Activated naive CD8-positive, alpha-beta T cell treated with anti-CD3 and anti-CD28 coated beads, Interleukin-2, amount 10 ng/mL, durations not matched to agents 7 days and 5 days (primary cell): ENCODE data around the gene ADGRE1. TPM values are rescaled to one million over a fixed set of nuclear protein-coding genes. Genes with fewer than 3 reads are reported as not detected.
"Not testable (repeated sequence)": the region's sequence is repeated elsewhere in the genome, so short reads cannot be mapped to it uniquely, and the experiment has no call there.

Source experiments
- ATAC-seq: fragments of 150-1000 bp; cut with Tn5 transposase; one replicate; pipeline ENCODE4 v1.10.0; 2021; ENCODE audit warnings: low read depth, moderate library complexity
- POLR2A ChIA-PET: fragments of 350-600 bp; sonication (Branson Sonifier 250); formaldehyde crosslinking; loops from one replicate; lab custom pipeline; 2021; ENCODE audit warnings: antibody characterized with exemption; lab: Charles Lee
- DNase-seq: peaks from one replicate; pipeline ENCODE4 v3.0.0; 2021
- H3K27ac Mint-ChIP-seq: one replicate; pipeline ENCODE4 v1.8.0; 2022; ENCODE audit warnings: mild to moderate bottlenecking, mixed read lengths
- H3K27me3 Mint-ChIP-seq: one replicate; pipeline ENCODE4 v1.8.0; 2022; ENCODE audit warnings: mild to moderate bottlenecking, moderate library complexity, mixed read lengths
- H3K36me3 Mint-ChIP-seq: one replicate; pipeline ENCODE4 v1.8.0; 2021; ENCODE audit warnings: mild to moderate bottlenecking, mixed read lengths
- H3K4me1 Mint-ChIP-seq: one replicate; pipeline ENCODE4 v1.8.0; 2021; ENCODE audit warnings: mixed read lengths
- H3K4me3 Mint-ChIP-seq: one replicate; pipeline ENCODE4 v1.8.0; 2022; ENCODE audit warnings: mild to moderate bottlenecking, moderate library complexity, mixed read lengths
- H3K9me3 Mint-ChIP-seq: one replicate; pipeline ENCODE4 v1.8.0; 2021; ENCODE audit warnings: mixed read lengths
- total RNA-seq, 2 experiments: library from RNA; stranded (reverse); gene quantifications; one replicate each; pipeline ENCODE4 v1.2.3, GENCODE V29; 2021

Gene ADGRE1
- total RNA-seq, 2 experiments from 2014 or later: 0.83 to 1.0 TPM

DNA sequence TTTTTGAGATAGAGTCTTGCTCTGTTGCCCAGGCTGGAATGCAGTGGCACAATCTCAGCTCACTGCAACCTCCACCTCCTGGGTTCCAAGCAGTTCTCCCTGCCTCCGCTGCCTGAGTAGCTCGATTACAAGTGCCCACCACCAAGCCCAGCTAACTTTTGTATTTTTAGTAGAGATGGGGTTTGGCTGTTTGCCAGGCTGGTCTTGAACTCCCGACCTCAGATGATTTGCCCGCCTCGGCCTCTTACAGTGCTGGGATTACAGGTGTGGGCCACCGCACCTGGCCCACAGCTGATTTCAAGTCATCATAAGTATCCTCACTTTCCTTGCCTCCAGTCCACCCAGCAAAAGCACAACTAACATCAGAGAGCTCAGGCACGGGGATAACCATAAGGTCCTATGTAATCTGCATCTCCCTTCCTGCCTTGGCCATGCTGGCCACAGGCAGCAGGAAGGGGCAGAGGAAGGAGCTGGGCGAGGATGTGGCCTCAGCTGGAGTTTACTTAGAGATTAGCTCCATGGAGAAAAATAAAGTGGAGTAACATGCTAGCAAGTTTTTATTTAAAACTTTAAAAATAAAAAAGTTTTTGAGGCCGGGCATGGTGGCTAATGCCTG lies 22.9 kb upstream of the ADGRE1 start:
- peaks cover 20% of the 10 kb centered on the region for H3K4me1 Mint-ChIP-seq
- H3K27ac Mint-ChIP-seq: peak overlapping the region; percentile 16

DNA sequence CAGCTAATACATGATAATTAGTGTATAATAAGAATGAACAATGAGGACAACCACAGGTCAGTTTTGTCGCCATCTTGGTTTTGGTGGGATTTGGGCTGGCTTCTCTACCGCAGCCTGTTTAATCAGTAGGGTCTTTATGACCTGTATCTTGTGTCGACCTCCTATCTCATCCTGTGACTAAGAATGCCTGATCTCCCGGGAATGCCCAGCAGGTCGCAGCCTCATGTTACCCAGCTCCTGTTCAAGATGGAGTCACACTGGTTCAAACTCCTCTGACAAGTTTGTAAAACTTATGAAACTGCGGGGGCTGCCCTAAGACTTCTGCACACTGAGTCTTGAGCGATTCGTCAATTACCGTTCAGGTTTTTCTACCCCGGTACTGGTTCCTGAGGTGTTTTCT lies 21.5 kb upstream of the ADGRE1 start:
- Mint-ChIP-seq H3K27me3 (no peaks in the 10 kb centered on the region), H3K4me3 (no peak overlapping the region), H3K27ac (no peak overlapping the region), H3K4me1 (peaks cover 20% of the 10 kb centered on the region), H3K9me3 (no peaks in the 10 kb centered on the region), H3K36me3 (no peaks in the 10 kb centered on the region)
- DNase-seq (no peak), ATAC-seq (no peak)
- POLR2A ChIA-PET: no interaction called here

More for the DNA sequence above, 22.9 kb upstream of the ADGRE1 start:
- ATAC-seq (no peak), DNase-seq (no peak)
- Mint-ChIP-seq H3K4me3 (no peak overlapping the region), H3K27me3 (no peaks in the 10 kb centered on the region), H3K9me3 (no peaks in the 10 kb centered on the region), H3K36me3 (no peaks in the 10 kb centered on the region)
- POLR2A ChIA-PET: interaction anchor here (1.4 to 1.6 kb wide), 2 partner anchors 127 to 348 kb away, joined by 14 to 23 read pairs; partner anchors contain the start of genes GPR108 and TRIP10

DNA sequence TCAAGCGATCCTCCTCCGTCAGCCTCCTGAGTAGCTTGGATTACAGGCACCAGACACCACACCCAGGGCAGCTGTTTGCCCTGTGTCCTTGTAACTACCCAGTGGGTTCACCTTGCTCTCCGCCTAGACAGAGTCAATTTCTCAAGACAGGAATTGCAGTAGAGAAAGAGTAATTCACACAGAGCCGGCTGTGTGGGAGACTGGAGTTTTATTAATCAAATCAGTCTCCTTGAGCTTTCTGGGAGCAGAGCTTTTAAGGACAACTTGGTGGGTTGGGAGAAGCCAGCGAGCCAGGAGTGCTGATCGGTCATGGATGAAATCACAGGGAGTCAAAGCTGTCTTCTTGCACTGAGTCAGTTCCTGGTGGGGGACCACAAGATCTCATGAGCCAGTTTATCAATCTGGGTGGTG lies 20.6 kb upstream of the ADGRE1 start:
- no peaks in the 10 kb centered on the region for H3K9me3 Mint-ChIP-seq
- POLR2A ChIA-PET: interaction anchor here (1.2 kb wide), 1 partner anchor 130 kb away, joined by 3 read pairs; no protein-coding TSS in a partner anchor
- no peak for DNase-seq
- no peaks in the 10 kb centered on the region for H3K27me3 Mint-ChIP-seq
- ATAC-seq: no peak
- no peak overlapping the region for H3K27ac Mint-ChIP-seq
- H3K4me3 Mint-ChIP-seq: no peak overlapping the region
- H3K4me1 Mint-ChIP-seq: peaks cover 18% of the 10 kb centered on the region
- no peaks in the 10 kb centered on the region for H3K36me3 Mint-ChIP-seq

DNA sequence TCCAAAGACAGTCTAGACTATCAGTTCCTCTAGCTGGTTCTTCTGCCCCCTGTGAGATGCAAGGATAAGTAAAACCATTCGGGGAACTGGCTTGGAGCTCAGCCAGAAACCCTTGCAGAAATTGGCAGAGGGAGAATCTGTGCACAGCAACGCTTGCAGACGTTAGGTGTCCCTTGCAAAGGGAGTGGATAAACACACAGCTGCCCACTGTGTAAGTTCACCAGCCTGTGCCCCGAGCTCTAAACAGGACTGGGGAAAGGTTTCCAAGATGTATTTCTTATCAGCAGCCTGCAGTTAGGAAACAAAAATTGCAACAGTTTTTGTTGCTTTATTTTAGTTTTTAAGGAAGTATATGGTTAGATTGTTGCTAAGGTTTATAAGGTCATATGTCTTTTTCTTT lies 19.0 kb upstream of the ADGRE1 start:
- Mint-ChIP-seq H3K4me3 (no peak overlapping the region), H3K9me3 (no peaks in the 10 kb centered on the region), H3K36me3 (no peaks in the 10 kb centered on the region), H3K27me3 (no peaks in the 10 kb centered on the region), H3K27ac (no peak overlapping the region), H3K4me1 (peaks cover 9% of the 10 kb centered on the region)
- DNase-seq (no peak), ATAC-seq (no peak)
- POLR2A ChIA-PET: no interaction called here

DNA sequence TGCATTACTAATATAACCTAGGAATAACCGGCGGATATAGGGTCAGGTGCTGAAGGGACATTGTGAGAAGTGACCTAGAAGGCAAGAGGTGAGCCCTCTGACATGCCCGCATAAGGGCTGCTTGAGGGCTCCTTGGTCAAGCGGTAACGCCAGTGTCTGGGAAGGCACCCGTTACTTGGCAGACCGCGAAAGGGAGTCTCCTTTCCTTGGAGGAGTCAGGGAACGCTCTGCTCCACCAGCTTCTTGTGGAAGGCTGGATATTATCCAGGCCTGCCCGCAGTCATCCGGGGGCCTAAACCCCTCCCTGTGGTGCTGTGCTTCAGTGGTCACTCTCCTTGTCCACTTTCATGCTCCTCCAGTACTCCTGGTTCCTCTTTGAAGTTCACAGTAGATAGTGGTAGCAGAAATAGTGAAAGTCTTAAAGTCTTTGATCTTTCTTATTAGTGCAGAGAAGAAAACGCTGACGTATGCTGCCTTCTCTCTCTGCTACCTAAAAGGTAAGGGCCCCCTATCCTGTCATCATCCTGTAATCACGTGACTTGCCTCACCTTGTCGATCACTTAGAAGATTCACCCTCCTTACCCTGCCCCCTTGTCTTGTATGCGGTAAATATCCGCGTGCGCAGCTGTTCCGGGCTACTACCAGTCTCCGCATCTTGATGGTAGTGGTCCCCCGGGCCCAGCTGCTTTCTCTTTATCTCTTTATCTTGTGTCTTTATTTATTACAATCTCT lies 18.1 kb upstream of the ADGRE1 start:
- H3K27me3 Mint-ChIP-seq, ATAC-seq, H3K4me3 Mint-ChIP-seq, DNase-seq, H3K27ac Mint-ChIP-seq, POLR2A ChIA-PET, H3K4me1 Mint-ChIP-seq, H3K9me3 Mint-ChIP-seq, H3K36me3 Mint-ChIP-seq: not testable (repeated sequence)

DNA sequence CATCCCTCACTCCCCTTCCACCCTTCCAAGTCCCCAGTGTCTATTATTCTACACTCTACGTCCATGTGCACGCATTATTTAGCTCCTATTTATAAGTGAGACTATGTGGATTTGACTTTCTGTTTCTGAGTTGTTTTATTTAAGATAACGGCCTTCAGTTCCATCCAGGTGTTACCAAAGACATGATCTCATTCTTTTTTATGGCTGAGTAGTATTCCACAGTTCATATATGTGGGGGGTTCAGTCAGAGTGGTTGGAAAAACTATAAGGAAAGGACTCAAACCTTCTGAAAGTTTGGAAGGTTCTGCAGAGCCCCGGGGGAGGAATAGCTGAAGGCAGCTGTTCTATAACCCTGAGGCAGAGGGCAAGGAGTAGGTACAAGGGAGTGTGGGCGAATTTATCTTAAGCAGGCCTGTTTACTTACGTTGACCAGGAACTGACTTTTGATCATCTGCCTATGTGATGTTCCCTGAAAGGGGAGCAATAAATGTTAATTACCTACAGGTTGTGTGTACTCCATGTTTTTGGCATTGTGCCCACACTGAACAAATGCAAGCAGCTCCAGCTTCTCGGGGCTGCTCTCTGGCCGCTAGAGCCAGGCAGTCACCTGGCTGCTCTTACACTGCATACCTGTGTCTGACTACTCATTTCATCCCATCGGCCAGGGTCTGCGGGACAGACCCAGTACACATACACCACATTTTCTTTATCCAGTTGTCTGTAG lies 13.5 kb upstream of the ADGRE1 start:
- Mint-ChIP-seq H3K9me3 (no peaks in the 10 kb centered on the region), H3K27ac (no peak overlapping the region), H3K36me3 (no peaks in the 10 kb centered on the region), H3K4me1 (peaks cover 3% of the 10 kb centered on the region), H3K4me3 (no peak overlapping the region), H3K27me3 (peaks cover 3% of the 10 kb centered on the region)
- POLR2A ChIA-PET: no interaction called here
- DNase-seq (no peak), ATAC-seq (no peak)

DNA sequence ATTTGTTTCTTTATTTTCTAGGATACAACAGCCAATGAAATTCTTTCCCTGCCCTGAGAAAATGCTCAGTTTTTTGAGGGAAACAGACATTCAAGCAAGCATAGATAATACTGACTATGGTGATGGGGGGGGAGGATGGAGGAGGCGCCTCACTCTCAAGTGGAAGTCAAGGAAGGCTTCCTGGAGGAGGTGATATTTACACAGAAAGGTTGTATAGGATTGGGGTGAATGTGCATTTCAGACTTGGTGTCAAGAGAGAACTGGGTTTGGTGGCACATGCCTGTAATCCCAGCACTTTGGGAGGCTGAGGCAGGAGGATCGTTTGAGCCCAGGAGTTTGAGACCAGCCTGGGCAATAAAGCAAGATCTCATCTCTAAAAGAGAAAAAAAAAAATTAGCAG lies 12.2 kb upstream of the ADGRE1 start:
- Mint-ChIP-seq H3K4me1 (peaks cover 3% of the 10 kb centered on the region), H3K4me3 (no peak overlapping the region), H3K9me3 (no peaks in the 10 kb centered on the region), H3K36me3 (no peaks in the 10 kb centered on the region), H3K27me3 (peaks cover 3% of the 10 kb centered on the region), H3K27ac (no peak overlapping the region)
- POLR2A ChIA-PET: no interaction called here
- DNase-seq (no peak), ATAC-seq (no peak)

DNA sequence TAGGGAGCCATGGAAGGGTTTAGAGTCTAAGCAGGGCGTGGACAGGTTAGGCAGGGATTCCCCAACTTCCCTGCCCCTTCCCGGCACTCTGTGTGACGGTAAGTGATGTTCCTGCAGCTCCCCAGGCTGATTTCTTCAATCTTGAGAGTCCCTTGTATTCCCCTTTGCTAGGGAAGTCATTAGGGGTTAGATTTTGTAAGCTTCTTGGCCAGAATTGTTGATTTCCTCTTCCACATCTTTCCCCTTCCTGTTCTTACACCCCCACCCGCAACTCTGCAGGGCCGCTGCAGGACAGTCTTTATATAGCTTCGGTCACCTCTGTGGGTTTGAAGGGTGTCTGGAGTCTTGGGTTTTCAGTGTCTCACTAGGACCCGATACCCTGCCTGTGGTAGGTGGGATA lies 10.6 kb upstream of the ADGRE1 start:
- Mint-ChIP-seq H3K36me3 (no peaks in the 10 kb centered on the region), H3K27me3 (peaks cover 7% of the 10 kb centered on the region), H3K4me3 (no peak overlapping the region), H3K4me1 (peaks cover 3% of the 10 kb centered on the region), H3K9me3 (no peaks in the 10 kb centered on the region), H3K27ac (no peak overlapping the region)
- ATAC-seq (no peak), DNase-seq (no peak)
- POLR2A ChIA-PET: no interaction called here

DNA sequence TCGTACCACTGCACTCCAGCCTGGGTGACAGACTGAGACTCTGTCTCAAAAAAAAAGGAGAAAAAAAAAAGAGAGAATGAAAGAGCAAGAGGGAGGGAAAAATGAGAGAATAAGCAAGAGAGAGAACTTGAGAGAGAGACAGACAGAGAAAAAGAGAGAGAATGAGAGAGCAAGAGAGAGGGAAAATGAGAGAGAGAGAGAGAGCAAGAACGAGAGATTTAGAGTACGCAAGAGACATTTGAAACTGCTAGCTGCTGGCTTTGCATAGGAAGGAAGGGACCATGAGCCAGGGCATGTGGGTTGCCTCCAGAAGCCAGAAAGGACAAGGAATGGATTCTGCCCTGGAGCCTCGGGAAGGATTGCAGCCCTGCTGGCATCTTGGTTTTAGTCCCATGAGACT lies 9.6 kb upstream of the ADGRE1 start:
- Mint-ChIP-seq H3K4me1 (peaks cover 3% of the 10 kb centered on the region), H3K27me3 (peaks cover 8% of the 10 kb centered on the region), H3K27ac (no peak overlapping the region), H3K36me3 (no peaks in the 10 kb centered on the region), H3K4me3 (no peak overlapping the region), H3K9me3 (no peaks in the 10 kb centered on the region)
- POLR2A ChIA-PET: no interaction called here
- DNase-seq (no peak), ATAC-seq (no peak)

DNA sequence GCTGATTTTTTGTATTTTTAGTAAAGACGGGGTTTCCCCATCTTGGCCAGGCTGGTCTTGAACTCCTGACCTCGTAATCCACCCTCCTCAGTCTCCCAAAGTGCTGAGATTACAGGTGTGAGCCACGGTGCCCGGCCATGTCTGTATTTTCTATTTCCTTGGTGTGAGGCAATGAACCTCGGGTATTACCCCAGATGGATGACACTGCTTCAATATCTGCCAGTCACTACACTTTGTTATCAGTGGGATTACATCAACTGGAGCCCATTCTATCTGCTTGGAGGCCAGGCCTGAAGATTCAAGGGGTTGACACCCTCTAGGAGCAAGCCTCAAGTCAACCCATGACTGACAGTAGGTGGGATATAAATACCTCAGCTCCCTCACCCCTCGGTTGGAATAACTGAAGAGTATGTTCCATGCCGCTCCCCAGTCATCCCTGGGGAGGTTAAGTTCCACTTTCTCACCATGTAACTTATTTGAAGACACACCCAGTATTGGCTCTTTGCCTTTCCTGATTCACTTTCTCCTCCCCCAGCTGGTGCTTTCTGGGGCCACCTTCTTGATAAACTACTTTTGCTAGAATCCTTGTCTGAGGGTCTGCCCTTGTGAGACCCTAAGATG lies 992 bp upstream of the ADGRE1 start:
- Mint-ChIP-seq H3K9me3 (peaks cover 13% of the 10 kb centered on the region), H3K27ac (no peak overlapping the region), H3K4me3 (no peak overlapping the region), H3K36me3 (peaks cover 10% of the 10 kb centered on the region), H3K4me1 (peaks cover 33% of the 10 kb centered on the region), H3K27me3 (peaks cover 2% of the 10 kb centered on the region)
- DNase-seq (no peak), ATAC-seq (no peak)
- POLR2A ChIA-PET: no interaction called here

DNA sequence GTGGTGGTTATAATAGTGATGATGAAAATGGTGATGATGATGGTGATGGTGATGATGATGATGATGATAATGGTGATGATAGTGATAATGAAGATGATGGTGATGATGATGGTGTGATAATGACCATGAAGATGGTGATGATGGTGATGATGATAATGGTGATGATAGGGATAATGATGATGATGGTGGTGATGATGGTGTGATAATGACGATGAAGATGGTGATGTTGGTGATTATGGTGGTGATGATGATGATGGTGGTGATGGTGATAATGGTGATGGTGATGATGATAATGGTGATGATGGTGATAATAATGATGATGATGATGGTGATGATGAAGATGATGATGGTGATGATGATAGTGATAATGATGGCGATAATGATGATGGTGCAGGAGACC lies 1.6 kb downstream of the ADGRE1 start:
- POLR2A ChIA-PET: interaction anchor here (0.7 kb wide), 1 partner anchor 10 kb away, joined by 4 read pairs; no protein-coding TSS in a partner anchor
- H3K36me3 Mint-ChIP-seq: peaks cover 25% of the 10 kb centered on the region
- peak overlapping the region; percentile 57 for H3K27ac Mint-ChIP-seq
- DNase-seq: no peak
- H3K4me1 Mint-ChIP-seq: peaks cover 54% of the 10 kb centered on the region
- H3K27me3 Mint-ChIP-seq: no peaks in the 10 kb centered on the region
- H3K9me3 Mint-ChIP-seq: peaks cover 17% of the 10 kb centered on the region
- no peak overlapping the region for H3K4me3 Mint-ChIP-seq
- no peak for ATAC-seq

DNA sequence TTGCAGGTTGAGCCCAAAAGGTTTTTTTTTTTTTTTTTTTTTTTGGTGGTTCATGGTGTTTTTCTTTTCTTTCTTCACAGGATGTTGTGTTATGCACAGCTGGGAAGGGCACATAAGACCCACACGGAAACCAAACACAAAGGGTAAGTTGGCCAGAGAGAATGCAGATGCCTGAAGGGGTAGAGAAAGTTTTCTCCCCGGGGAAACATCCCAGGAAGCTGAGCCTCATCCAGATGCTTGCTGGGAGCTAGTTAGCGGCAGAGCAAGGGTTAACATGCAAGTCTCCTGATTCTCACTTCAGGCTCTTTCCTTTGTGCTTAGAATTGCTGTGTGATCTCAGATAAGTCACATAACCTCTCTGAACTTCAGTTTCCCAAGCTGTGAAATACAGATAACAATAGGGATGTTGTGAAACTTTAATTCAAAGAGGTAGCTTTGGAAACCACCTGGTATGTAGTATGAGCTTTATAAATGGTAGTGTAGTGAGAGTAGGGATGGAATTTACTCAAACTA lies 3.1 kb downstream of the ADGRE1 start:
- no peaks in the 10 kb centered on the region for H3K27me3 Mint-ChIP-seq
- ATAC-seq (peak; percentile 64), DNase-seq (peak; percentile 44)
- H3K36me3 Mint-ChIP-seq: peaks cover 34% of the 10 kb centered on the region
- peaks cover 27% of the 10 kb centered on the region for H3K9me3 Mint-ChIP-seq
- peak overlapping the region; percentile 59 for H3K4me3 Mint-ChIP-seq
- H3K4me1 Mint-ChIP-seq: peaks cover 58% of the 10 kb centered on the region
- peak overlapping the region; percentile 84 for H3K27ac Mint-ChIP-seq
- POLR2A ChIA-PET: interaction anchor here (0.6 to 1.9 kb wide), 5 partner anchors 179 to 779 kb away, joined by 3 to 8 read pairs (median 7); partner anchors contain the start of genes KHSRP and ZNF557

DNA sequence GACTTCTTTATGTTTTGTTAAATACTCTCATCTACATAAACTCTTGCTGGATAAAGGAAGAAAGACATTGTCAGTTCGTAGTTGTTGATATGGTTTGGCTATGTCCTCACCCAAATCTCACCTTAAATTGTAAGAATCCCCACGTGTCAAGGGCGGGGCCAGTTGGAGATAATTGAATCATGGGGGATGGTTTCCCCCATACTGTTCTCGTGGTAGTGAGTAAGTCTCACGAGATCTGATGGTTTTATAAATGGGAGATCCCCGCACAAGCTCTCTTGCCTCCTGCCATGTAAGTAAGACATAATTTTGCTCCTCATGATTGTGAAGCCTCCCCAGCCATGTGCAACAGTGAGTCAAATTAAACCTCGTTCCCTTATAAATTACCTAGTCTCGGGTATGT lies 3.6 kb downstream of the ADGRE1 start:
- Mint-ChIP-seq H3K9me3 (peaks cover 28% of the 10 kb centered on the region), H3K36me3 (peaks cover 34% of the 10 kb centered on the region), H3K4me3 (peak overlapping the region; percentile 59), H3K4me1 (peaks cover 58% of the 10 kb centered on the region), H3K27me3 (no peaks in the 10 kb centered on the region), H3K27ac (peak overlapping the region; percentile 84)
- DNase-seq (no peak), ATAC-seq (no peak)
- POLR2A ChIA-PET: interaction anchor here (1.5 to 1.9 kb wide), 2 partner anchors 178 to 466 kb away, joined by 7 read pairs; partner anchors contain the start of genes KHSRP and ZNF557
